Stimulated activated CD4-positive, alpha-beta T cell treated with anti-CD3 and anti-CD28 coated beads, Interleukin-4, amount 100 ng/mL, for 4 hours (primary cell): Measurements from ENCODE around the gene PSEN2.

Experiments
- DNase-seq, 2 experiments: peaks; one replicate each; pipeline ENCODE4 v3.0.0-alpha.2; 2020

Gene PSEN2

DNA sequence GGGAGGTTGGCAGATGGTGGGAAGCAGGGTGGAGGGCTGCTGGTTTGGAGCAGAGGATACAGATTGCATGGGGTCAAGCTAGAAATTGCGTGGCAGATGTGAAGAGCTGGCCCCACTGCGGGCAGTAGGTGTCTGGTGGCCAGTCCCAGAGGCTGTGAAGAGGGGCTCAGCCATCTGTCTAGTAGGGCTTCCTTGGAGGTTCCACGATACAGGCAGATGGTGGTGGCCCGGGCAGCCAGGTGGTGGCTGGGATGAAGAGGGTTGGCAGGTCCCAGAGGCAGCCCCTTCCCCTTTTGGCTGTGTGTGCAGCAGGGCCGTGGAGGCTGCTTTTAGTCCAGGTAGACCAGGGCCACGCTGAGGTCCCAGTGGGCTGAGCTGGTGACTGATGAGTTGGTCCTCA is 16.6 kb downstream of the PSEN2 start:
- no peak for DNase-seq

DNA sequence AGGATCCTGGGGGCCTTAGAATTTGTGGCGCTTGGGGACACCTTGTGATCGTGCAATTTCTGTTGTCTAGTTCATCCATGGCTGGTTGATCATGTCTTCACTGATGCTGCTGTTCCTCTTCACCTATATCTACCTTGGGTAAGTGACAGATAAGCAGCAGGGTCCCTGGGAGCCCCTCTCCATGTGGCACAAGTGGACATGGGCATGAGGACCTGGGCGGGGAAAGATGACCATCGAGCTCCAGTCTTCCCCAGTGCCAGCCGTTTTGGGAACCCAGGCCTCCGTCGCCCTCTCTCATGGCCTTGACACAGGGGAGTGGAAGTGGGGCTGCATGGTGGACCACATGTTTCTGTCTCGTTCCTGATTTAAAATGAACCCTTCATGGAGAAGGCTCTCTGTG is 17.6 kb downstream of the PSEN2 start:
- DNase-seq, result no peak

DNA sequence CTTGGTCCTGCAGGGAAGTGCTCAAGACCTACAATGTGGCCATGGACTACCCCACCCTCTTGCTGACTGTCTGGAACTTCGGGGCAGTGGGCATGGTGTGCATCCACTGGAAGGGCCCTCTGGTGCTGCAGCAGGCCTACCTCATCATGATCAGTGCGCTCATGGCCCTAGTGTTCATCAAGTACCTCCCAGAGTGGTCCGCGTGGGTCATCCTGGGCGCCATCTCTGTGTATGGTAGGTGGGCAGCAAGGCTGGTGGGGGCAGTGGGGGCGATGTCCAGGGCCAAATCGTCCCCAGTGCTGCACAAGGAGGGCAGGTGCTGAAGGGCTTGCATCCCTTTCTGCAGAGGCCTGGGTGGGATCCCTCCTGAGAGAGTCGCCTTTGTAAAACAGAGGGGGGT is 18.4 kb downstream of the PSEN2 start:
- DNase-seq, result no peak

DNA sequence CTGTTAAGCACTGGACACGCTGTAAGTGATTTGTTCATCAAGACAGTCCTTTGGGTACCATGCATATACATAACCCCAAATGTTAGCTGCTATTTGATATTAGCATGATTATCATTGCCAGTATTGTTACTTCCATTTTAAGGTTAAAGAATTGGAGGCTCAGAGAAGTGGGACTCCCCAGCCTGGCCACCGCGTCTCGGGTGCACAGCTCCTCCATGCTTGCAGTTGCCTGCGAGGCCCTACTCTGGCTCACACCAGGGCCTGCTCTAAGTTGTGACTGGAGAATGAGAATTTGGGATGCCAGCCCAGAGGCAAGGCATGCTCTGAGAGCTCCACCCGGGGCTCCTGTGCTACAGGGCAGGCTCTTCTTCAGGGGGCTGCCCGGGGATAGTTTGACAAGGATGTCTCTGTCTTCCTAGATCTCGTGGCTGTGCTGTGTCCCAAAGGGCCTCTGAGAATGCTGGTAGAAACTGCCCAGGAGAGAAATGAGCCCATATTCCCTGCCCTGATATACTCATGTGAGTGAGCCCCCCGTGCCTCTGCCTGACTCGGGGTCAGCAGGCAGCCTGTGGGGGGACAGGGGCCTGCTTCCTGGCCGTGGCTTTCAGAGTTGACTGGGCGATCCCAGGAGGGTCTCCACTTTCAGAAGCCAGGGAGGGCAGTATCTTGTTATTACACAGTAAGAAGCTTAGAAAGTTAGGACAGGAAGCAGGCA is 19.4 kb downstream of the PSEN2 start:
- no peak for DNase-seq

DNA sequence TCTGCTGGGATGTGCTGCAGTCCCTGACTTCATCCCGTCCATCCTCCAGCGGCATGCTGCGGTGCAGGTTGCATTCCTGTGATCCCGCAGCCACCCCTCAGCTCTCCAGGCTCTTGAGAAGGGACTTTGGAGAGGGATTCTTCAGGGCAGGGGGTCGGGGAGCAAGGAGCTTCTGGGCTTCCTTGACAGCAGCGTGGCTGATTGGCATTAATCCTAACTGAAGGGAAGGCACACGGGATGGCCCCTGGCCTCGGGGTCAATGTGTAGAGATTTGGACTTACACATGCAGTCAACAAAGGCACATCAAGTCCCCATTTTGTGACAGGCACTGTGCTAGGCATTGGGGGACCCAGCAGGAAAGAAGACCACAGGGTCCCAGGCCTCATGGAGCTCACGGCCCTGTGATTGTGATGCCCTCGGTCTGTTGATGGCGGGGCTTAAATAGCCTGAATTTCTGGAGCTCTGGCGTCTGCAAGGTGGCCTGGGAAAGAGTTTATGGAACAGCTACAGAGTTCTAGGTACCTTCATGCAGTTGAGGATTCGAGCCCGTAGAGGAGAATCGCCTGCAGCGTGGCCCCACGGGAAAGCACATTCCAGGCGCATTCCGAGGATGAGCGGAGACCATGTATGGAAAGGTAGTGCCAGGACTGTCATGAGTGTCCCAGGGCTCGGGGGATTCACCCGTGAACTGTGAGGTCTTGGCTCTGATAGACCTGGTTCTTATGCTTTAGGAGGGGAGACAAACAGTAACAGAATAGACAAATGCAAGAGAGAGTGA is 20.1 kb downstream of the PSEN2 start:
- DNase-seq, result no peak

DNA sequence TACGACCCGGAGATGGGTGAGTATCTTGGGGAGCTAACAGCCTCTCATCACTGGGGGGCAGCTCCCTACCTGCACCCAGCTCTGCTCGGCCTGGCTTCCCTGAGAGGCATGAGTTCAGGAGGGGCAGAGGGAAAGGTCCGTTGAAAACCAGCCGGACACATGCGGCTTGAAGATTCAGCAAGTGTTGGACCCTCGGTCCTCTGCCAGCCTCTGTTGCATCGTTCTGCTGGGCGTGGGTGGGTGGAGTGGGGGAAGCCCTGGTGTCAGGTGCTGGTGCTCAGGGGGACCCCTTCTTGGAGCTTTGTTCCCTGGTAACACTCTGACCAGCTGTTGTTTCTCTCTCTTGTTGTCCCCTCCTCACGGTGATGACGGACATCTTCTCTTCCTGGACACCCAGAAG is 20.9 kb downstream of the PSEN2 start:
- no peak for DNase-seq

DNA sequence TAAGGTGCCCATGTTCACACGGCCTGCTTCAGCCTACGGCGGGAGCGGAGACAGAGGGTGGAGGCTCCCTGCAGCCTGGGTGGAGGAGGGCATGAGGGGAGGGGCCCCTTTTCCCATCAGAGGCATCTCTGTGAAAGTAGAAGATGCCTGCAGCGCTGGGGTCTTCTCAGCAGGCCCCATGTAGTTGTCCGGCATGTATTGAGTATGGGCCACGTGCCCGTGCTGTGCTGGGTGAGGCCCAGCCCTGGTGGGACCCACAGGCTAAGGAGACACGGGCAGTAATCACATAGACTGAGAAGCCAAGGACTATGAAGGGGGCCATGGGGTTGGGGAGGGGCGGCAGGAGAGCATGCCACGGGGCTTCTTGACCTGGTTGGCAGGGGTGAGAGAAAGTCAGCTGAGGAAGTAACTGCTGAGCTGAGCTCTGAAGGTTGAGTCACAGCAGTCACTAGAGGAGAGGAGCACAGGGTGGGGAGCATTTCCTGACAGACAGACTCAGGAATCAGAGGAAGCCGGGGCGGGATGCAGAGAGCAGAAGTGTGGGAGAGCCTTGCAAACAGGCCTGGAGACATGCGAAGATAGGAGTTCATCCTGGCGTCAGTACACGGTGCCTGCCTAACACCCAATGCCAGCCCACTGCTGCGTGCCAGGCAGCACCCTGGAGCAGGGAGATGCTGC is 21.6 kb downstream of the PSEN2 start:
- no peak for DNase-seq

DNA sequence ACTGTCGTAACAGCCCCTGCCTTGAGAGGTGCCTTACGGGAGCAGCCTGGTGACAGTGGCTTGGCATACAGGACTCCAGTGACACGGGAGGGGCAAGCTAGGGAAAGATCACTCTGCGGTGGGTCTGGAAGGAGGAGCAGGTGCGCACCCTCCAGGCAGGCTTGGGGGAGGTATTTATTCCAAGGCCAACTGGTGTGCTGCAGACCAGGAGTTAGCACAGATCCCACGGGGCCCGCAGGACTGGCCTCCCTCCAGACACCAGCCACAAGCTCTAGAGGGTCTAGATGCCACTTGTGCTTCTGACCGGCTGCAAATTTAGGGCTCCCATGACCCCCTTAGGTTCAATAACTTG is 22.1 kb downstream of the PSEN2 start:
- no peak for DNase-seq

DNA sequence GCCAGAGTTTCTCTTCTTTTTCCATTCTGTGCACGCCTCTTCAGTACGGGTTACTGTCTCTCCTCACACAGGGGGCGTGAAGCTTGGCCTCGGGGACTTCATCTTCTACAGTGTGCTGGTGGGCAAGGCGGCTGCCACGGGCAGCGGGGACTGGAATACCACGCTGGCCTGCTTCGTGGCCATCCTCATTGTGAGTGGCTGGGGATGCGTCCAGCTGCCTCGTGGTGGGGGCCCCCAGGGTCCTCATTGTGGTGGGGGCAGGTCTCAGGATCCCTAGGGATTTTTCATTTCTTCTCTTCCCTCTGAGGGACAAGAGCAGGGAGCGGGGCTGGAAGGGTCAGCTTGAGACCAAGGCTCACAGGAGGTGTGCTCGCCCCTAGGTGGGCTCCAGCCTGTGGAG is 23.5 kb downstream of the PSEN2 start:
- DNase-seq, result no peak

DNA sequence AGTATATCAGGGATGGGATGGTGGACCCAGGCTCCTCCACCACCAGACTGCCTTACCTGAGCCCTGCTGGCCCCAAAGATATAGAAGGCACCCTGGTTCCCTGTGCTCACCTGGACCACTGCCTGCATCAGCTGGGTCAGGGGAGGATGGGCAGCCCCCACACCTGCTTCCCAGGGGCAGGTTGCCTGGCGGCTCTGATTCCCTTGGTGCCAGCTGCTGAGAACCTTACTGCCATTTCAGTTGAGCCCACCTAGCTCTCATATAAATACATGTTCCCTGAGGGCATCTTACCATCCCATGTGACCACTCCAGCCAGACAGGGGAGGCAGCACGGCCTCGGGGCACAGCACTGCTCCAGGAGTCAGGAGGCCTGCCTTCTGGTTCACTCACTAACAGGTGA is 24.4 kb downstream of the PSEN2 start:
- DNase-seq, result no peak

DNA sequence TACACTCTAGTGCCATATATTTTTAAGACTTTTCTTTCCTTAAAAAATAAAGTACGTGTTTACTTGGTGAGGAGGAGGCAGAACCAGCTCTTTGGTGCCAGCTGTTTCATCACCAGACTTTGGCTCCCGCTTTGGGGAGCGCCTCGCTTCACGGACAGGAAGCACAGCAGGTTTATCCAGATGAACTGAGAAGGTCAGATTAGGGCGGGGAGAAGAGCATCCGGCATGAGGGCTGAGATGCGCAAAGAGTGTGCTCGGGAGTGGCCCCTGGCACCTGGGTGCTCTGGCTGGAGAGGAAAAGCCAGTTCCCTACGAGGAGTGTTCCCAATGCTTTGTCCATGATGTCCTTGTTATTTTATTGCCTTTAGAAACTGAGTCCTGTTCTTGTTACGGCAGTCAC is 25.2 kb downstream of the PSEN2 start:
- DNase-seq, result no peak

DNA sequence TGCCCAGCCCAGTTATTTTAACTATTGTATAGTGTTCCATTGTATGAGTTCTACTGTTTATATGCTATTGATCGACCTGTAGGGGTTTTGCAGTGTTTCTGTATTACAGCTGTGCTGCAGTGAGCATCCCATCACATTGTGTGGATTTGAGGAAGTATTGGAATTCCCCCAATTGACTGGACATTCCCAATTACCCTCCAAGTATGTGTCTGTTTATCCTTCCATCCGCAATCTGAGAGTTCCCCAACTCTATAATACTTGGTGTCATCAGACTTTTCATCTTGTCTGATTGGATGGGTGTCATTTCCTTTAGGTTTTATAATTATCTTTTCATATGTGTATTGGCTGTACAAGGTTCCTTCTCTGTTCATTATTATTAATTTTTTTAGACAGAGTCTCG is 27.8 kb downstream of the PSEN2 start:
- no peak for DNase-seq

DNA sequence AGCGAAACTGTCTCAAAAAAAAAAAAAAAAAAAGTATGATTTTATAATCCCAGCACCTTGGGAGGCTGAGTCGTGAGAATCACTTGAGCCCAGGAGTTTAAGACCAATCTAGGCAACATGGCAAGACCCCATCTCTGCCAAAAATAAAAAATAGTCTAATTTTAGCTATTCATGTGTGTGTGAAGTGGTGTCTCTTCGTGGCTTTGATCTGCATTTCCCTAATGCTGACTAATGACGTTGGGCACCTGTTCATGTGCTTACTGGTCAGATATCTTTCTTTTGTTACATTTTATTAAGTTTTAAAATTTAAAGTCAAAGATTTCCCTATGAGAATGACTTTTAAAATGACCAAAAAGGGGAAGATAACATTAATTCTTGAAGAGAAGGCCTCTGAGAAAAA is 31.0 kb downstream of the PSEN2 start:
- DNase-seq, result no peak

DNA sequence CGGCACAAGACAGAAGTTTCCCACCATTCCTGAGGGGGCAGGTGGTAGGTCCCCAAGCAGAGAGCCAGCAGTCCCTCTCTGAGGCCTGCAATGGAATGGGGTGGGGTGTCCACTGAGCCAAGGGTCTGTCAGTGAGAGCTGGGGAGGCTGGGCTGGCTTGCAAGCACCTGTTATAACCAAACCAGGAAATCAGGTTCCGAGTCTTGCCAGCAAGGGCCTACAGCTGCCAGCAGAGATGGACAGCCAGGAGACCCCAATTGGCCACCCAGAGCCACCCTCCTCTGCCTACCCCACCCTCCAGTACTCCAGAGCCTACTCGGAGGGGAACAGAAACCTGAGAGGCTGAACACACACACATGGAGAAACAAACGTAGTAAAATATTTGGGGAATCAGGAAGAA is 32.2 kb downstream of the PSEN2 start:
- no peak for DNase-seq

DNA sequence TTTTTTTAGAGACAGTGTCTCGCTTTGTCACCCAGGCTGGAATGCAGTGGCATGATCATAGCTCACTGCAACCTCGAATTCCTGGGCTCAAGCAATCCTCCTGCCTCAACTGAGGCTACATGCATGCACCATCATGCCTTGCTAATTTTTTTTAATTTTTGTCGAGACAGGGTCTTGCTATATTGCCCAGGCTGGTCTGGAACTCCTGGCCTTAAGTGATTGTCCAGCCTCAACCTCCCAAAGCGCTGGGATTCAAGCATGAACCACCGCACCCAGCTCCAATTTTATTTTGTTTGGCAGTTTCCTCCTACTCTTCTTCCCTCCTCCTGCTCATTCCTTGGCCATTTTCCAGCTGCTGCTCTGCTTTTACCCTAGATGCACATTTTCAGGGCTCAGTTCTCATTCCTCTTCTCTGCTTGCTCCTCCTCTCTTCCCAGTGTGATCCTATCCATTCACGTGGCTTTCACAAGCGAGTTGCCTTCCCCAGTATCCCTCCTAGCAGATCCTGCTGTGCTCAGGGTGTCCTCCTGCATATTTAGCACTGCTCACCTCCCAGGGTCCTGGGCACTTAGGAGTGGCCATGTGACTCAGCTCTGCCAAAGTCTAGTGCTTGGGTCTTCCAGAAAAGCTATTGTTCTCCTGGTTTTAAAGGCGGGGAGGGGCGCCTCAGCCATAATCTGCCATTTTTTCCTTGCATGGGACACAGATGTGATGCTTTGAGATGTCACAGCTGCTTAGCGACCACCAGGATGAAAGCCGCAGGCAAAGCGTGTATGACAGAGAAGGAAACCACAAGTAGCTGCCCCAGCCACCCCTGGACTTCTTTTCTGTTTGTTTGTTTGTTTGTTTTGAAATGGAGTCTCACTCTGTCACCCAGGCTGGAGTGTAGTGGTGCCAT is 33.7 kb downstream of the PSEN2 start:
- no peak for DNase-seq

DNA sequence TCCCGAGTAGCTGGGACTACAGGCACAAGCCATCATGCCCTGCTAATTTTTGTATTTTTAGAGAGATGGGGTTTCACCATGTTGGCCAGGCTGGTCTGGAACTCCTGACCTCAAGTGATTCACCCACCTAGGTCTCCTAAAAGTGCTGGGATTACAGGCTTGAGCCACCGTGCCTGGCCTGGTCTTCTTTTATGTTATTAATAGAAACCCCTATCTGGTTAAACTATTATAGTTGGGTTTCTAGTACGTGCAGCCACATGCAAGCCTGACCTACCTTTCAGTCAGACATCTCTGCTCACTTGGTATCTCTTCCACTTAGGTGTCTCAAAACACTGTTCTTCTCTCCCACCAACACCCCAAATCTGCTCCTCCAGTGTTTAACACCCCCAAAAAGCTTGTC is 34.4 kb downstream of the PSEN2 start:
- DNase-seq, result no peak

DNA sequence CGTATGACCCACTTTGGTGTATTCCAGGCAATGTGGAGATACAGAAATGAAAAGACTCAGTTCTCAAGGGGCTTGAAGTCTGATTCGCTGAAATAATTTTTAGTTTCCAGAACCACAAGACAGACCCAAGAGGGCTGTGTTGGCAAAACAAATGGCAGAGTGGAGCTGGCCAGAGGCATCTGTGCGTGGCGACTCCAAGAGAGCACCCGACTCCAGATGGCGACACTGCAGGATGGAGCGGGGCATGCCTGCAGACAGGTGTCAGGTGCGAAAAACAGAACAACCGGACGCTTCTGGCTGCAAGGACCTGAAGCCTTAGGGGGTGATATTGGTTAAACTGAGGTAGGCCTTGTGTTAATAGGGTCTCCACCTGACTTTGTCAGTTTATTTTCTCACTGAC is 38.0 kb downstream of the PSEN2 start:
- DNase-seq, result no peak

DNA sequence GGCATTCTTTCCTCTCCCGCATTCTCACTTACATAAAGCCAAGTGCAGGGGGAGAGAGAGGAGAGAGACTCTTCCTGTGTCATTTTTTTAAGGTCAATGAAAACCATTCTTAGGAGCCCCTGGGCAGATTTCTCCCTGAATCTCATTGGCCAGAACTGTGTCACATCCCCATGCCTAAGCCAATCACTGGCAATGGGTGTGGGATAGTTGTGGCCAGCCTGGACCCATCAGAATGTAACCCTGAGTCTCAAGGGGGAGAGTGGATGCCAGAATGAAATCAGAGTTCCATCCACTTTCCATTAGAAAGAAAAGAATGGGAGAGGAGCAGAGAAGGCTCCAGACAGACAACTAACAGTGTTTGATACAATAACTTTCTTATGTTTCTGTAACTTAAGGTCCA is 38.5 kb downstream of the PSEN2 start:
- DNase-seq, result no peak

DNA sequence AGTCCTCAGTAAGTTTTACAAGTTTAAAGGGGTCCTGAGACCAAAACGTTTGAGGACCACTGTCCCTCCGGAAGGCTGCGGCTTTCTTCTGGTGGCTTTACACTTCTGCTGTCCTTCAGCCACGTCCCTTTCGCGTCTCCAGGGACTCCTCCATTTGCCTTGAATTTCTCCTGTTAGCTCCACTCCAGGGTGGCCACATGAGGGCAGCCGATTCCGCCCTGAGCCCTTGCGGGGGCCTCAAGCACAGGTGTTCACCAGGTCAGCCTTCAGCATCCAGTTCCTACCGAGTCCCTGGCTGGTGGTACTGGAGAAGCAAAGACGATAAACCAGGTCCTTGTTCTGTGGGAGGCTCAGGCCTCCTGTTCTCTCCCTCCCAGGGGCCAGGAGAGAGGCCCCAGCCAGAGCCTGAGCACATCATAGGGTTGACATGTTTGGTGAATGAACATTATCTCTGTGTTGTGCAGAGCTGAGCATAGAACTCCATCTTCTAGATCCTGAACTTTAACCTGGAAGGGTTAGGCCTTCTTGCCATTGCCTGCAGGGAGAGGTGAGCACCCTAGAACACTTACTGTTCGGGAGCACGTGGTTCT is 42.3 kb downstream of the PSEN2 start:
- peak; percentile 40 to 43 for DNase-seq

DNA sequence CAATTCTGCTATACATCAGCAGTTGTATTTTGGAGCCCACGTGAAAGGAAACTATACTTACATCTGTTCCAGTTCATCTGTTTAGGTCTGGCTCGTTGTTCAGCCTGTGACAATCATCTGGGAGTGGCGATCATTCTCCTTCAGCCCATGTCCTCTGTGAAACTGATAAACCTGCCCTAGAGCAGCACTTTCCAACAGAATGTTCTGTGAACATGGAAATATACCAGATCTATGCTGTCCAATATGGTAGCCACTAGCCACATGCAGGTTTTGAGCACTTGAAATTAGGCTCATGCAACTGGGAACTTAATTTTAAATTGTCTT is 45.2 kb downstream of the PSEN2 start:
- no peak for DNase-seq

DNA sequence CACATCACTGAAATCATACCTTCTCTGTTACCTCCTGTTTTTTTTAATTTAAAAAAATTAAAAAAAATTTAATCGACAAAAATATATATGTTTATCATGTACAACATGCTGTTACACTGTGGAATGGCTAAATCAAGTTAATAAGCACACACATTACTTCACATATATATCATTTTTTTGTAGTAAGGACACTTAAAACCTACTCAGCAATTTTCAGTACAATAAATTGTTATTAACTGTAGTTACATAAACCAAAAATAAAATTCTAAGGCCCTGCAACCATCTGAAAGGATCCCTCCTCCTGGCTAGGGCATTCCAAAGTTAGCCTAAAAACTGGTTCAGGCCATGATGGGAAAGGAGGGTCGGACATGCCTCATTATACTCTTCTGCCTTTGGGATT is 46.1 kb downstream of the PSEN2 start:
- no peak for DNase-seq

DNA sequence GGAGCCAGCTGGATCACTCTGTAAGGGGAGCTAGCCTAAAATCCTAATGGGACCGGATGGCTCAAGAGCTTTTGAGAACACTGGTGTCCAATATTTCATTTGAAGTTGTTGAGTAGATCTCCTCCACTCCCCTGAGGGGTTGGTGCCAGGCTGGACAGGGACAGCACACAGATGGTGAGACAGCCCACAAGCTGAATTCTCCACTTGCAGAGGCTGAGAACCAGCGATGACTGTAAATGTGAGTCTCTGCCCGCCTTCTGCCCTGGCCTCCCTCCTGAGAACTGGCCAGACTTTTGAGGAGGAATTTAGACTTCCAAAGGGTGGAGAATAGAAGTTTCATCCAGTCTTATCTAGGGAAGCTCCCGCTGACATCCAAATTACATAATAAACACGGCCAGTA is 49.2 kb downstream of the PSEN2 start:
- DNase-seq, result no peak

DNA sequence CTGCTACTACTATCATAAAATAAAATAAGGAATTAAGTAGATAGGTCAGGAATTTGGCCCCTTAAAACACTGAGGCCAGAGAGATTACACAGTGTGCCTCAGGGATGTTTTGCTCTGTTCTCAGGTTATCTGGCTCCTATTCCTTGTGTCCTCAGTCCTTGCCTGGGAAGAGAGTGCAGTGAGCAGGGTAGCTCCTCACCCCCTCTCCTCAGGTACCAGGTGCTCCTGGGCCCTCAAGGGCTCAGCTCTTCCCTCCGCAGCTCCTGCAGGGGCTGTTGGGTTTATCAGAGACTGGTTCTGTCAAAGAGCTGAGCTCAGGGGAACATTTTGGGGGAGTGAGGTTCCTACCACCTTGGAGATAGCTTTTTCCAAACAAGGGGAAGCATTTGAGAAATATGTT is 49.6 kb downstream of the PSEN2 start:
- no peak for DNase-seq
